Measurements from ENCODE around the gene VWA5B2. TPM values are rescaled to one million over a fixed set of nuclear protein-coding genes. Genes with fewer than 3 reads are reported as not detected.

Gene VWA5B2
- total RNA-seq, 1 experiment from 2014 or later: 0.90 TPM

DNA sequence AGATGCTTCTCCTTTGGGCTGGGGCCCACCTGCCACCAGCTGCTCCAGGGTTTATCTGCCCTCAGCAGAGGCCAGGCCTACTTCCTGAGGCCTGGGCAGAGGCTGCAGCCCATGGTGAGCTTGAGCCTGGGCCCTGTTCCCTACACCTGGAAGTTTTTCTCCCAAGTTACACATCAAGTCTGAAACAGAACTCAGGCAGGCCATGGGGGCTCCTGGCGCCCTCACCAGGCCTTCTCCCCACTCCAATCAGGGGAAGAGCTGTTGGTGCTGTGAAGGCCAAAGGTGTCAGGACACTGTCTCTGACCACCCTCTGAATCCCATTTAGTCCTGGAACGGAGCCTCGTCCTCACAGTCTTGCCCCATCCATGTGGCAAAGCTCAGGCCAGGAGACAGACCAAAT lies 7.3 kb downstream of the VWA5B2 start:
- DNase-seq: no peak
- BruUV-seq (replicated peaks): no TSS peak
- CTCF ChIA-PET: interaction anchor here (0.5 kb wide), 1 partner anchor 388 kb away, joined by 4 read pairs; no protein-coding TSS in a partner anchor
- Mint-ChIP-seq H3K9me3 (ENCODE audit: low read depth, unreplicated experiment) (no peaks in the 10 kb centered on the region), H3K4me1 (ENCODE audit: low read depth, unreplicated experiment) (peaks cover 11% of the 10 kb centered on the region), H3K27me3 (ENCODE audit: unreplicated experiment) (peaks cover 54% of the 10 kb centered on the region), H3K36me3 (ENCODE audit: insufficient read depth, unreplicated experiment) (peaks cover 9% of the 10 kb centered on the region), H3K4me3 (ENCODE audit: low read depth, unreplicated experiment) (no peak overlapping the region), H3K27ac (ENCODE audit: unreplicated experiment) (no peak overlapping the region)
- intact Hi-C loops (cut with micrococcal nuclease; ENCODE audit: unreplicated experiment): no loop called here
- TF ChIP-seq, protein P1, sequence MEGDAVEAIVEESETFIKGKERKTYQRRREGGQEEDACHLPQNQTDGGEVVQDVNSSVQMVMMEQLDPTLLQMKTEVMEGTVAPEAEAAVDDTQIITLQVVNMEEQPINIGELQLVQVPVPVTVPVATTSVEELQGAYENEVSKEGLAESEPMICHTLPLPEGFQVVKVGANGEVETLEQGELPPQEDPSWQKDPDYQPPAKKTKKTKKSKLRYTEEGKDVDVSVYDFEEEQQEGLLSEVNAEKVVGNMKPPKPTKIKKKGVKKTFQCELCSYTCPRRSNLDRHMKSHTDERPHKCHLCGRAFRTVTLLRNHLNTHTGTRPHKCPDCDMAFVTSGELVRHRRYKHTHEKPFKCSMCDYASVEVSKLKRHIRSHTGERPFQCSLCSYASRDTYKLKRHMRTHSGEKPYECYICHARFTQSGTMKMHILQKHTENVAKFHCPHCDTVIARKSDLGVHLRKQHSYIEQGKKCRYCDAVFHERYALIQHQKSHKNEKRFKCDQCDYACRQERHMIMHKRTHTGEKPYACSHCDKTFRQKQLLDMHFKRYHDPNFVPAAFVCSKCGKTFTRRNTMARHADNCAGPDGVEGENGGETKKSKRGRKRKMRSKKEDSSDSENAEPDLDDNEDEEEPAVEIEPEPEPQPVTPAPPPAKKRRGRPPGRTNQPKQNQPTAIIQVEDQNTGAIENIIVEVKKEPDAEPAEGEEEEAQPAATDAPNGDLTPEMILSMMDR (IDR thresholded peaks at IDR 0.05; ENCODE audit: unreplicated experiment): no peak

DNA sequence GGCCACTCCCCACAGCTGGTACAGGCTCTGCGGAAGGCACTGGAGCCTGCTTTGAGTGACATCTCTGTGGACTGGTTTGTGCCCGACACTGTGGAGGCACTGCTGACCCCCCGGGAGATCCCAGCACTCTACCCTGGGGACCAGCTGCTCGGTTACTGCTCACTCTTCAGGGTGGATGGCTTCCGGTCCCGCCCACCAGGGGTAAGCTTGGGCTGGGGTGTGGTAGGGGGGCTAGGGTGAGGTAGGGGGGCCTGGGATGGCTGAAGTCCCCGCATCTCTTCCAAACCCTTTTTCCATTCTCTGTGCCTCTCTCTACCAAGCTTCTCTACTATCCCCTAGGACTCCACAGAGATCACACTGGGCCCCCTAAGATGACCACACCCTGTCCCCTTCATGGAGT lies 7.8 kb downstream of the VWA5B2 start:
- no TSS peak for BruUV-seq (replicated peaks)
- DNase-seq: no peak
- intact Hi-C loops (cut with micrococcal nuclease; ENCODE audit: unreplicated experiment): no loop called here
- Mint-ChIP-seq H3K9me3 (ENCODE audit: low read depth, unreplicated experiment) (no peaks in the 10 kb centered on the region), H3K4me1 (ENCODE audit: low read depth, unreplicated experiment) (peaks cover 11% of the 10 kb centered on the region), H3K4me3 (ENCODE audit: low read depth, unreplicated experiment) (no peak overlapping the region), H3K36me3 (ENCODE audit: insufficient read depth, unreplicated experiment) (peaks cover 15% of the 10 kb centered on the region), H3K27ac (ENCODE audit: unreplicated experiment) (no peak overlapping the region), H3K27me3 (ENCODE audit: unreplicated experiment) (peaks cover 48% of the 10 kb centered on the region)
- TF ChIP-seq, protein P1 (IDR thresholded peaks at IDR 0.05; ENCODE audit: unreplicated experiment): no peak
- CTCF ChIA-PET: interaction anchor here (0.7 to 1.1 kb wide), 3 partner anchors 11 to 341 kb away, joined by 3 to 4 read pairs (median 3); no protein-coding TSS in a partner anchor

GRCh38 chr3:184237807-184238206 lies 8.4 kb downstream of the VWA5B2 start:
- Mint-ChIP-seq H3K4me3 (ENCODE audit: low read depth, unreplicated experiment) (no peak overlapping the region), H3K4me1 (ENCODE audit: low read depth, unreplicated experiment) (peaks cover 11% of the 10 kb centered on the region), H3K36me3 (ENCODE audit: insufficient read depth, unreplicated experiment) (peaks cover 21% of the 10 kb centered on the region), H3K27ac (ENCODE audit: unreplicated experiment) (no peak overlapping the region), H3K9me3 (ENCODE audit: low read depth, unreplicated experiment) (no peaks in the 10 kb centered on the region), H3K27me3 (ENCODE audit: unreplicated experiment) (peaks cover 42% of the 10 kb centered on the region)
- TF ChIP-seq, protein P1 (IDR thresholded peaks at IDR 0.05; ENCODE audit: unreplicated experiment): no peak
- CTCF ChIA-PET: interaction anchor here (0.6 to 1.1 kb wide), 4 partner anchors 11 to 341 kb away, joined by 3 to 5 read pairs (median 4); no protein-coding TSS in a partner anchor
- no peak for DNase-seq
- no TSS peak for BruUV-seq (replicated peaks)
- intact Hi-C loops (cut with micrococcal nuclease; ENCODE audit: unreplicated experiment): no loop called here

GRCh38 chr3:184238246-184238818 lies 8.9 kb downstream of the VWA5B2 start:
- TF ChIP-seq, protein P1 (IDR thresholded peaks at IDR 0.05; ENCODE audit: unreplicated experiment): no peak
- no TSS peak for BruUV-seq (replicated peaks)
- H3K36me3 Mint-ChIP-seq (ENCODE audit: insufficient read depth, unreplicated experiment): peaks cover 23% of the 10 kb centered on the region
- H3K27me3 Mint-ChIP-seq (ENCODE audit: unreplicated experiment): peaks cover 39% of the 10 kb centered on the region
- no peak for DNase-seq
- CTCF ChIA-PET: interaction anchor here (0.6 to 1.1 kb wide), 3 partner anchors 12 to 232 kb away, joined by 3 to 5 read pairs (median 4); no protein-coding TSS in a partner anchor
- H3K4me3 Mint-ChIP-seq (ENCODE audit: low read depth, unreplicated experiment): no peak overlapping the region
- no peaks in the 10 kb centered on the region for H3K9me3 Mint-ChIP-seq (ENCODE audit: low read depth, unreplicated experiment)
- intact Hi-C loops (cut with micrococcal nuclease; ENCODE audit: unreplicated experiment): no loop called here
- peaks cover 11% of the 10 kb centered on the region for H3K4me1 Mint-ChIP-seq (ENCODE audit: low read depth, unreplicated experiment)
- no peak overlapping the region for H3K27ac Mint-ChIP-seq (ENCODE audit: unreplicated experiment)
